IPS-11a (cell line): Measurements from ENCODE around the gene TSN.
"Not testable (repeated sequence)": the region's sequence is repeated elsewhere in the genome, so short reads cannot be mapped to it uniquely, and the experiment has no call there.

ENCODE experiments used
- H3K4me3 ChIP-seq: one replicate; pipeline ENCODE4 v1.5.1; 2013; ENCODE audit warnings: low read depth, low read length, control low read depth

The TSN gene

DNA sequence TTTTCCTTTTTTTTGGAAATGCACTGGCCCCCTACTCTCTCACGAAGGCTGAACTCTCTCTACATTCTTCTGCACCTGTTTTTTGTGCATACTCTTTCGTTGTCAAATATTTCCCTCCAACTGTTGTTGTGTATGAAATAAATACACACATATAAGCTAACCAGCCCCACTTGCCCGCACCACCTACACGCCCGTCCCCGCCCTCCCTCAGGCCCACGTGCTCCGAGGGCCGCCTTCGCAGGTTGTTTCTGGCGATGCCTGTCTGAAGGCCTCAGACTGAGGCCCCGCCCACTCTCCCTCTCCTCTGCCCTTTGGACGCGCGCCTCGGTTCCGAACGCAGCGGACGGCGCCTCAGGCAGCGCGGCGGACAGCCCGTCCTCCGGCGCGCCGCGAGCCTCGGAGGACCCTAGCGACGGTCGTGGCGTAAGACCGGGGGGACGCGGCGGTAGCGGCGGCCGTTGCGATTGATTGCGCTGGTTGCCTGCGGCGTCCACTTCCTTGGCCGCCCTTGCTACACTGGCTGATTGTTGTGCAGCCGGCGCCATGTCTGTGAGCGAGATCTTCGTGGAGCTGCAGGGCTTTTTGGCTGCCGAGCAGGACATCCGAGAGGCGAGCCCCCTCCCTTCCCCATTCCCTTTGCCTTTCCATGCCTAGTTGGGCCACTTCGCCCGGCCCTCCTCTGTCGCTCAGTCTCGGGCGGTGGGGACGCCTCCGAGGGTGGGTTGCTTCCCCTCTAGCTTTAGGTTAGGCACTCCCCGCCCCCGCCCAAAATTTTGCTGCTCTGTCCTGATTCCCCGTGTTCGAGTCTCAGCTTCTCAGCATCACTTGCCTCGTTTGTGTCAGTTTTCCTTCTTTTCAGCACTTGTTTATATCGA is at the start of gene TSN:
Gene TSN, plus strand, starts transcription at position 415 of the 875 bp plus-strand sequence. Its CDS starts 129 bp downstream, at position 544.
- peak within 1 kb of the TSS; percentile 99 for H3K4me3 ChIP-seq

DNA sequence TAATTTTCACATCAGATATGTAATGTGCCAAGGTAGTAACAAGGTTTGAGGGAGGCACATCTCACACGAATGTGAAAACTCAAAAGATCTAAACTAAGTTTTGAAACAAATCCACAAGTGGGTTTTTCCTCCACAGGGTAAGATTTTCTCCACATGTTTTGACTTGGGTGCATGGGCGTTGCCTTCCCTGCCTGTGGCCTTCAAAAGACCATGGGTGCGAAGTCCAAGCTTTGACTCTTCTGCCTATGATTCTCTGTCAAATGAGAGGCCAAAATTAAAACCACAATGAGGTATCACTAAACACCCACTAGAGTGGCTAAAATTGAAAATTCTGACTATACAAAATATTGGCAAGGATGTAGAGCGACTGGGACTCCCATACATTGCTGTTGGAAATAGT is 49.5 kb upstream of the TSN start:
- no peak overlapping the region for H3K4me3 ChIP-seq

DNA sequence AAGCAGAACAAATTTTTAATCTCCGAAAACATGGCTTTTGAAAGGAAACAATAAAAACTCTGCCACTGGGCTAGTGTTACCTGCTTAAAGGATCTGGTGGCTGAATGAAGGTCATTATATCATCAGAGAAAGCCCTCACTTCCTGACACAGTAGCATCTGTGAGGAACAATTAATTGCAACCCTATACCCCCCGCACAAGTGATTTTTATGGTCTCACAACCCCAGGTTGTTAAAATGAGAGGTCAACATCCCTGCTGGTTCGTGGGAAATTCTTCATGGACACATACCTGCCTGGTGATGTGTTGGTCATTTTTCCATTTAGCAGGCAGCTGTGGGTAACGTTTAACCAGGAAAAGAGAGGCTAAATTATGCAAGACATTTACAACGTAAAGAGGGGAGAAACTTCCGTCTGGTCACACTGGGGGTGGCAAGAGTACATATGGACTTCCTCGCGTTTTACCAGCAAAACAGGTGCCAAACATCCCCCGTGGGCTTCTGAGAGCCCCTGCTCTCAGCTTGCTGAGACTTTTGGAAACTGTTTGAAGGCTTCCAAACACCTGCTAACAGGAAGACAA is 48.0 kb upstream of the TSN start:
- no peak overlapping the region for H3K4me3 ChIP-seq

DNA sequence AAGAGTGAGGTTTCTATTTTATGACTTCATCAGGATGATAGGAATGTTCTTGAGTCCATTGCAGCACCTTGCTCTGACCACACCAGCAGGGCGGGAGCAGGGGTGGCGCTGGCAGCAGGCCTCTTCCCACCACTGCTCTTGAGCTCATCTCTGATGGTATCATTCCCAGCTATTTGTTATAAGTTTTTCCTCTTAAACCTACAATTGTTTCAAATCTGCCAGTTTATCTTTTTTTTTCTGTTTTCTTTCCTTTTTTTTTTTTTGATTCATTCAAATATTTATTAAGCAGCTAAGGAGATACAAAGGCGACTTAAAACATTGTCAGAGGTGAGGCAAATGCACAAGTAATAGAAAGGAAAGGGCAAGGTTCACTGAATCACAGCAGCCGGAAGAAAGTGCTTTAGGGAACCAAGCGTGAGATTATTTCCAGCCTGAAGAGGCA is 47.5 kb upstream of the TSN start:
- no peak overlapping the region for H3K4me3 ChIP-seq

DNA sequence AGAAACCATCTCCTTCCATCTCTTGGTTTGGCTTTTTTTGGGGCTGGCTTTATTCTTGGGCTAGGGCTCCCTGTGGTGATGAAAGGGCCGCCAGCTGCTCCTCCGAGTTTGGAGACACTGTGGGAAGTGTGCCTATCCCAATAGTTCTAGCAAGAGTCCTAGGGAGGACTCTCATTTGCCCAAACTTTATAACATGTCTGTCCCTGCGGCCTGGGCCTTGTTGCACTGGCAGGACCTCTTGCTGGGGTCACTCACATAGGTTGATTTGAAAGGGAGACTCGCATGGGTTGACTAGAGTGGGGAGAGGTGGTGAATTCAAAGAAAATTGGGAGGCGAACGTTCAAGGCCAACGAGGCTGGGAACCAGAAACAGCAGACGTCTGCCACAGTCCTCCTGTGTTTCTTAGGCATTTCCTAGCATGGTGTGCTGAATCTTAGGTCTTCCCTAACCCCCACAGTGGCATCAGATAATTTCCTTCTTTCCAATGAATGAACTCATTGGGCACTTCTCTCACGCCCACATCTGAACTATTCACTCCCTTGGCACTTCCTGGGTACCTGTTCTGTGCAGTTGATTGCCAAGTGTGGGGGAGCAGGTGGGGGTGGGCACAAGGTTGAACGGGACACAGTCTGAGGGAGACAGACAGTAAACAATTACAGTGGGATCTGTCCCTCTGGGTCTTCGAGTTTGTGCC is 45.5 kb upstream of the TSN start:
- H3K4me3 ChIP-seq = no peak overlapping the region

DNA sequence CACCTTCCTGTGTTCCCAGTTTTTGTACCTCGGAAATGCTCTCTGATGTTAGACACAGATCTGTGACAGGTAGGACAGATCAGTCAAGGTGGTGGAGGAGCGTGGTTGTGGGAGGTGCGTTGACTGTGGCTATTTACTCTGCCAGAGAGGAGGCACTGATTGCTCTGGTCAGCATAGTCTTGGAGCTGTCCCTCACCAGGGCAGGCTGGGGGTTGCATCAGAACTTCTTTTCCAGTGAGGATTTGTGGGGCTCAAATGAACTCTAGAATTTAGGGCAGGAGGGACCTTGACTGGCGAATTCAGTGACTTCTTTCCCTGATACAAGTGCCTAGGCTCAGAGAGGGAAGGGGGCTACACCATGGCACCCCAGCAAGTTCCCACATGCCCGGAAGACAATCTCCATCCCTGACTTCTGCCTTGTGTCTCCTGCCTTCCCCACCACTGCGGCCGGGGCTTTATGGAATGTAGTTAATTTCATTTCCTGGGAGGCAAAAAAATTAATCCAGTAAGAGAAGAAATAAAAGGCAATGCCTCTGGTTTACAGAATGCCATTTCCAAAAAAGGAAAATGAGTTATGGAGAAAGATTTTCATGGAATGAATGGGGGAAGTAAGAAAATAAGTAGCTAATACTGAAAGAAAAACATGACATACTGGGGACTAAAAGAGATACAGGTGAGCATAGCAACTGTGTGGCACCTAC is 44.8 kb upstream of the TSN start:
- no peak overlapping the region for H3K4me3 ChIP-seq

DNA sequence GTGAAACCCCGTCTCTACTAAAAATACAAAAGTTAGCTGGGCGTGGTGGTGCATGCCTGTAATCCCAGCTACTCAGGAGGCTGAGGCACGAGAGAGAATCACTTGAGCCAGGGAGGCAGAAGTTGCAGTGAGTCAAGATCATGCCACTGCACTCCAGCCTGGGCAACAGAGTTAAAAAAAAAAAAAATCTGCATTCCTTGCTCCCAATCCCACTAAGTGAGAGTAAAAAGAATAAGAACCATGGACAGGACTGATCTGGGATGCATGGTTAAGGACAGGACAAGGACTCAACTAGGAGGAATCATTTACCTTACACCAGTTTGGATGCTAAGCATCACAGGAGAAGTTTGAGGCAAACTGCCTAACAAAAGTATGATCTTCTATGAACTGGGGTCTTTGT is 44.0 kb upstream of the TSN start:
- H3K4me3 ChIP-seq = not testable (repeated sequence)

DNA sequence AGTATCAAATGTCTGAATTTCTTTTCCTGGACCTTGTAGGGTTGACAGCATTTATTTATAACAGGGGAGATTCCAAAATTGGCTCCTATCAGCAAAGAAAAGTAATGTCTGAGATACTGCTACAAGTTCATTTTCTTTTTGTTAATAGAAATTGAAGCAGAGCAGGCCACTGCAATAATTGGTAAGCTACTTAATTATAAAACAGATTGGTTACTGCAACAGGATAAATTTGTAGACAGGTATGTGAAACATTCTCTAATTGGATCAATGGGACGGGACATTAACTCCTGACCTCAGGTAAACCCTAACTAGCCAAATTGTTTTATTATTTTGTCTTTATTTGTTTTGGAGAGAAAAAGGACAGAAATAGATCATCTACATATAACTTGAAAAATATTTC is 39.3 kb upstream of the TSN start:
- H3K4me3 ChIP-seq = no peak overlapping the region

DNA sequence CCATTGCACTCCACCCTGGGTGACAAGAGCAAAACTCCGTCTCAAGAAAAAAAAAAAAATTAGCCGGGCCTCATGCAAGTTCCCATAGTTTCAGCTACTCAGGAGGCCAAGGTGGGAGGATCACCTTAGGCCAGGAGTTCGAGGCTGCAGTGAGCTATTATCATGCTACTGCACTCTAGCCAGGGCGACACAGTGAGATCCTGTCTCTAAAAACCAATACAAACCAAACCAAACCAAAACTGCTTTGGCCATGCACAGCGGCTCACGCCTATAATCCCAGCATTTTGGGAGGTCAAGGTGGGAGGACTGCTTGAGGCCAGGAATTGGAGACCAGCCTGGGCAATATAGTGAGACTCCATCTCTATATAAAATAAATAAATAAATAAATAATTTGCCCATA is 37.9 kb upstream of the TSN start:
- H3K4me3 ChIP-seq = no peak overlapping the region

DNA sequence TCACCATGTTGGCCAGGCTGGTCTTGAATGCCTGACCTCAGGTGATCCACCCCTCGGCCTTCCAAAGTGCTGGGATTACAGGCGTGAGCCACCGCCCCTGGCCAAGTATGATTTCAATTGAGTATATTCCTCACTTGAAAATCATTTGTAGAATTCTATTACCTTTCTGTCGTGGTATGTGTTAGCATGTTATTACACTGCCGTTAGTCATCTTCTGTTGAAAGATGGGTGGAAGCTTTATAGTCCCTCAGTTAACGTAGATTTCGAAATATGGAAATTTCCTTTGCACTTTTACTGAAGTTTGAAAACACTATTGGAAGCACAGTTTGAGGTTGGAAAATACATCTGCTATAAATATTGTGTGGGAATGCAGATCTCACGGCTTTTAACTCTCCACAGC is 33.5 kb upstream of the TSN start:
- H3K4me3 ChIP-seq = no peak overlapping the region

DNA sequence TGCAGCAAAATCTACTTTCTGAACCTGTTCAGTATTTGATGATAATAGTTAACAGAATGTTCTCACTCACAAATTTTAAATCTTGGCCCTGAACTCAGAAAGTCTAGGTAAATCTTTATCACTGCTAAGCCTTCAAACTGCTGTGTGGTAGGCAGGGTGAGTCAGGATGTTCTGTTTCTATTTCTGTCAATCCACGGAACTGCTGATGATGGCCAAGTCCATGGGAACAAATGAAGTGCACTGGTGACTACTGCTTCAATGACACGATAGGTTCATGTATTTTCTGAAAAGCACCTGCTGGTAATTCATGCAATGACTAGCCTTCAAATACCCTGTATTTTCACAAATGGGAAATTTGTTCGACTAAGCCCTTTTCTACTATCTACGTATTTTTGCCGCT is 33.0 kb upstream of the TSN start:
- no peak overlapping the region for H3K4me3 ChIP-seq

DNA sequence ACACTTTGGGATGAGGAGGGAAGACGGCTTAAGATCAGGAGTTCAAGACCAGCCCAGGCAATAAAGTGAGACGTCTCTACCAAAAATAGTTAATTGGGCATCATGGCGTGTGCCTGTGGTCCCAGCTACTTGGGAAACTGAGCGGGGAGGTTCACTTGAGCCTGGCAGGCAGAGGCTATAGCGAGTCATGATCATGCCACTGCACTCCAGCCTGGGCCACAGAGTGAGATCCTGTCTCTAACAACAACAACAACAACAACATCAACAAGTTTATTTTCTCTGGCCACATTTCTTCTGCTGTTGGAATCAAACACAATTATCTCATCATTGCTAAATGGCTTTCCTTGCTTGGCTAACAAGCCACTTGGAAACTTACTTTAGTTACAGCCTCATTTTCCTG is 32.1 kb upstream of the TSN start:
- H3K4me3 ChIP-seq = no peak overlapping the region

DNA sequence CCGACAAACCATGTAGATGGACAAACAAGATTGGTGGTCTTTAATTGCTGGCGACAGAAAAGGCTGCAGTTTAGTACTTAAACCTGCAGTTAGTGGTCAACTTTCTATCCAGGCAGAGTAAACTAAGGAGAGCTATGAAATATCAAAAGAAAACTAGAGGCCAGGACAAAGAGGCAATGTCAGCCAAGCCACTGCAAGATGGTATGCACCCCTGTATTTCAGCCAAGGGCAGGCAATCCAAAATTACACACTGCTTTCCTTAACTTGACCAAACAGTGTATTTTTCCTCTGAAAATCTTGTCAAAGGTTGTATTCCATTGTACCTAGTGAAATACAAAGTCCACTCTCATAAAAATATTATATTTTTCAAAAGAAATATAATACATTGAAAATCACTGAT is 28.1 kb upstream of the TSN start:
- no peak overlapping the region for H3K4me3 ChIP-seq

DNA sequence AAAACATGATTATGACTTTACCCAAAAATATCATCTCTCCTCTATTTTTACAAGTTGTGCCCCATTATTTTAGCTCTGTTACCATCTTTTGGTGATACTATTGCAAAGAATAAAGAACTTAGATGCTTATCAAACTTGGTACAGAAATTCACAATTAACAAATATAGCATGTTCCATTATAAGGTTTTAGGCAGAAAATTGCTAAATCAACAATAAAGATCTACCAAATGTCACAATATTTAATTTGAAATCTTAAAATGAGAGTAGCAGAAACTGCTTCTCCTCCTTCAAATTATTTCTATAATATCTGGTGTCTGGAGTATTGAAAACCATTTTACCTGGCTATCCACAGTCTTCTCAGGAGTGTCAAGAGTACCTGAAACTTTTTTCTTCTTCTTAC is 27.5 kb upstream of the TSN start:
- H3K4me3 ChIP-seq = no peak overlapping the region

DNA sequence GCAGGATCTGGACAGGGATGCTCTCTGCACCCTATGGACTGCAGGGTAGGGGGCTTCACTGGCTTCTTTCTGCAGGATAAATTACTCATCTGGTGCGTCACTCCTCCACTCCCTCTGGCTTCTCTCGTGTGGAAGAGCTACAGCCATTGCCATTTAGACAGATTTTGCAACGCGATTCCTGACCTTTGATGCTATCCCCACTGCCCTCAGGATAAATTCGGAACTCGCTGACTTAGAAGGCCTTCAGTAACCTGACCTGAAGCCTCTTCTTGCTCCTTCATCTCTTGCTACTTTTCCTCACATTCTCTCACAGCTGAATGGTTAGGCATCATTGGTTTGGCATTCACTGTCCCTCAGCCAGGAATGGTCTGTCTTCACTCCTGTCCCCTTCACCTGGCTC is 24.1 kb upstream of the TSN start:
- no peak overlapping the region for H3K4me3 ChIP-seq

DNA sequence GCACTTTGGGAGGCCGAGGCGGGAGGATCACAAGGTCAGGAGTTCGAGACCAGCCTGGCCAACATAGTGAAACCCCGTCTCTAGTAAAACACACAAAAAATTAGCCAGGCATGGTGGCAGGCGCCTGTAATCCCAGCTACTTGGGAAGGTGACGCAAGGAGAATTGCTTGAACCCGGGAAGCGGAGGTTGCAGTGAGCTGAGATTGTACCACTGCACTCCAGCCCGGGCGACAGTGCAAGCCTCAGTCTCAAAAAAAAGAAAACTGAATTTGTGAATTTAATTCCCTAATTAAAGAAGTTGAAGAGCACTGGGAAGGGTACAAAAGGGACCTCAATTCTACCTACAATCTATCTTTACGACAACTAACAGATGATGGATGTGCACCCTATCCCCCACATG is 20.9 kb upstream of the TSN start:
- H3K4me3 ChIP-seq = not testable (repeated sequence)

DNA sequence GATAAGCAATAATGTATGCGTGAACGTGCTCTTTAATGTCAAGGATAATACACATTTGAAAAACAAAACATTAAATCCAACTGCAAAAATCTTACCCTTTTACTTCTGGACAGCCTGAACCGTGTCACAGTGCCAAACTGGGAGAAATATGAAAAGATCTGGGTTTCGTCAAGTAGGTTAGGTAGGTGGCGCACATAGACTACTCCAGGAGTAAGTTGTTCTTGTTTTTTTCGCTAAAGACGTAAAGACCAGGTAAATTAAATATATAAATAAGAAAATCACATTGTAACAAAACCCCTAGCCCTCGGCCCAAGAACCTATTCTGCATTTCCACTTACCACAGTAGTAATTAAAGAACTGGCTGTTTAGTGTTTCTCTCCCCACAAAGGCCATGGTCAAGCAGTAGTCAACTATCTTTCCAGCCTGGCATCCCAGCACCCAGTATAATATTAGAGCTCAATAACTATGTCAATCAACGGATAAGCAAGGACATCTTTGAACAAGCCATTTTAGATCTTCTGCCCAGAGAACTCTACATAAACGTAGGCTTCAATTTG is 19.9 kb upstream of the TSN start:
- peak overlapping the region; percentile 99 for H3K4me3 ChIP-seq

DNA sequence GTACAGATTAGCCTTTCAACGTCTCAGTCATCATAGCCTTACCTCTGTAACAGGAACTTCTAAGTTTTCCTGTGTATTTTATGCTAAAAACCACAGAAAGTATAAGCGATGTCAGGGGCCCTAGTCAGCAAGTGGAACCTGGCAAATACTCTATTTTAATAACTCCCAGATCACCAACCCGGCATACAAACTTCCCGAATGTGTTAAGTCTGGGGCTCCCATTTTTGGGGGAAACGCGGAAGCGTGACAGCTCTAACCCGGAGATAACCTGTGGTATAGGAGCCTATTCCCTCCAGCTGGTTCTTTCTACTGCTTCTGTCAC is 19.4 kb upstream of the TSN start:
- peak overlapping the region; percentile 99 for H3K4me3 ChIP-seq

DNA sequence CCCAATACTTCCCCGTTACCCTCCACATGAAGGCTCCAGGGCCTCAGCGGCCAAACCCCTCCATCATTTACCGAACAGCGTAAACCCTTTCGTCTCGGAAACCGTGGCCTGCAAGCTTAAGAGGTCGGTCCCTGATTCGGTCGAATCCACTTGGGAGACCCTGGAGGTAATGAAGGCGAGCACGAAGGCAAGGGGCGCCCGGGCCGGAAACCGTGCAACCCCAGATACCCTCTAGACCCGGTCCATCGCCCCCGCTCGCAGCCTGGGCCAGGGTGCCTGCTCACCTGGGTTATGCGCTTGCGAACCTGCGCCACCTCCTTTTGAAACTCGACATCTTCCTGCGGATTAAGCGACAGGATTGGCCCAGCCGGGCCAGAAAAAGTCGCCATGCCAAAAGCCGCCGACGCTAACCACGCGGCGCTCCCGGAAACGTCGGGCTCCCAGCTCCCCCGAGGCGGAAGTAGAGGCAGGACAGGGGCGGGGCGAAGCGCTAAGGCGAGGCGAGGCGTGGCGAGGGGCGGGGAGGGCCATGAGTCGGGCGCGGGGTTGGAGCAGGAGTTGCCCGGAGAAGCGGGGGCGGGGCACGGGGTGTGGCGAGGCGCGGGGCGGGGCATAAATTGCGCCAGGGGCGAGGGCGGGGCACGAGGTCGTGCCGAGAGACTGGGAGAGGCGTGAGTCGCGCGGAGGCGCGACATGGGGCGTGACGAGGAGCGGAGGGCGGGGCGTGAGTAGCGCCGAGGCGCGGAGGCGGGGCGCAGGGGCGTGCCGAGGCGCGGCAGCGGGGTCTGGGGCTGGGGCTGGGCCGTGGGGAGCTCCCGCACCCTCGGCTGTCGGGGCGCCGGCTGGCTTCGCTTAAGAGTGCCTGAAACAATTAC is 18.8 kb upstream of the TSN start, which contains the start of gene NIFK:
Gene NIFK, minus strand, starts transcription at position 414 of the 875 bp plus-strand sequence. Its CDS starts 25 bp downstream, at position 389.
- H3K4me3 ChIP-seq = peak within 1 kb of the TSS; percentile 99

DNA sequence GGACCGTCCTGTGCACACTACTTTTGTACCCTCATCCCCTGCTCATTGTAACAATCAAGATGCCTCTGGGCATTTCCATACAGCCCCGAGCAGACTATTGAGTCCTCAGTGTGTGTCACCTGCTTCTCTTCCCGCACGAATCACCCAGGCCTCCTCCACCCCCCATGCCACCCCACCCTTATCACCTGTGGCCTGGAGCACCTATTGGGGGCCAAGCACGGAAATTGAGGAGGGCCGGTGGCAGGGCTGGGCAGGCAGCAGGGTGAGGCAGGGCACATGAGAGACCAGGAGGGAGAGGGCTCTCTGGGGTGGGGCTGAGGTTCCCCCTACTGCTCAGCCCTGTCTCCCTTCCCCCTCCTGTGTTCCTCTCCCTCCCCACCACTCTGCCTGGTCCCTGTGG is 14.5 kb upstream of the TSN start:
- no peak overlapping the region for H3K4me3 ChIP-seq
